Neural crest cell (in vitro differentiated cells): ENCODE measurements around the gene PLVAP. TPM values are rescaled to one million over a fixed set of nuclear protein-coding genes. Genes with fewer than 3 reads are reported as not detected.

Source experiments
- DNase-seq: peaks from one replicate; pipeline ENCODE4 v3.0.0; 2021; ENCODE audit warnings: low read depth, mixed read lengths, low spot score
- H3K27ac Mint-ChIP-seq: one replicate; pipeline ENCODE4 v1.8.0; 2021; ENCODE audit warnings: mild to moderate bottlenecking, mixed read lengths; ENCODE audit not compliant: unreplicated experiment
- H3K27me3 Mint-ChIP-seq: 2 replicates; pipeline ENCODE4 v1.8.0; 2021; ENCODE audit warnings: low read depth, mild to moderate bottlenecking, mixed read lengths
- H3K36me3 Mint-ChIP-seq: 2 replicates; pipeline ENCODE4 v1.8.0; 2021; ENCODE audit warnings: low read depth, mild to moderate bottlenecking, mixed read lengths
- H3K4me1 Mint-ChIP-seq: 2 replicates; pipeline ENCODE4 v1.8.0; 2021; ENCODE audit warnings: mixed read lengths
- H3K4me3 Mint-ChIP-seq: one replicate; pipeline ENCODE4 v1.8.0; 2021; ENCODE audit warnings: mild to moderate bottlenecking, mixed read lengths
- H3K9me3 Mint-ChIP-seq: 2 replicates; pipeline ENCODE4 v1.8.0; 2021; ENCODE audit warnings: mixed read lengths
- CTCF ChIP-seq: fragments of 200-600 bp; sonication (generic); conservative IDR thresholded peaks from 2 replicates; pipeline ENCODE4 v1.5.0; 2021; ENCODE audit warnings: antibody characterized with exemption, mild to moderate bottlenecking
- total RNA-seq: library from RNA; stranded (reverse); gene quantifications from 2 replicates; pipeline ENCODE4 v1.2.1, GENCODE V29; 2021

The PLVAP gene
- total RNA-seq, 1 donor from 2014 or later, result 1.8 TPM

GRCh38 chr19:17311455-17312188 is 65.5 kb downstream of the PLVAP start:
- no peak for TF ChIP-seq CTCF
- Mint-ChIP-seq H3K4me1 (peaks cover 30% of the 10 kb centered on the region), H3K36me3 (no peaks in the 10 kb centered on the region), H3K27me3 (no peaks in the 10 kb centered on the region), H3K9me3 (no peaks in the 10 kb centered on the region), H3K27ac (no peak overlapping the region), H3K4me3 (peak overlapping the region; percentile 77)
- DNase-seq, result no peak

DNA sequence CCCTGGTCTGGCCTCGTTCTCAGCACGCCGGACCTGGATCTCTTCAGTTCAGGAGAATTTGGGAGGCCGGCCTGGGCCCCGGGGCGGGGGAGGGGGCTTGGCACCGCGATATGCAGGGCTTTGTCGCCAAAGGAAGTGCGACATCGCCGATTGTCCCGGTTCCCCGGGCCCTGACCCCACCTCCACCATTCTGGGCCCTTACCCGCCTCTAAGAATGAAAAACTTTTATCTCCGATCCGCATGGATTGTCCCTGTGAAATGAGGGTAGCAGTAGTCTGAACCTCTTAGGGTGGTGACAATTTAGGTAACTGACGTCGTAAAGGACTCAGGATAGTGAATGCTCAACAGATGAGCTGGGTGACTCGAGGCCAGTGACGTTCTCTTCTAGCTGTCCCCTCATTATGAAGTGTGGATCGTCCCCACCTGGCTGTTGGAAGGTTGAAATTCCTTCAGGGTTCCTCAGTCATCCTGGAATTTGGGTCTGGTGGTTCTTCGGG is 67.1 kb downstream of the PLVAP start:
- Mint-ChIP-seq H3K4me3 (peak overlapping the region; percentile 97), H3K9me3 (no peaks in the 10 kb centered on the region), H3K36me3 (no peaks in the 10 kb centered on the region), H3K27me3 (peaks cover 3% of the 10 kb centered on the region), H3K4me1 (peaks cover 43% of the 10 kb centered on the region), H3K27ac (peak overlapping the region; percentile 63)
- no peak for TF ChIP-seq CTCF
- no peak for DNase-seq

DNA sequence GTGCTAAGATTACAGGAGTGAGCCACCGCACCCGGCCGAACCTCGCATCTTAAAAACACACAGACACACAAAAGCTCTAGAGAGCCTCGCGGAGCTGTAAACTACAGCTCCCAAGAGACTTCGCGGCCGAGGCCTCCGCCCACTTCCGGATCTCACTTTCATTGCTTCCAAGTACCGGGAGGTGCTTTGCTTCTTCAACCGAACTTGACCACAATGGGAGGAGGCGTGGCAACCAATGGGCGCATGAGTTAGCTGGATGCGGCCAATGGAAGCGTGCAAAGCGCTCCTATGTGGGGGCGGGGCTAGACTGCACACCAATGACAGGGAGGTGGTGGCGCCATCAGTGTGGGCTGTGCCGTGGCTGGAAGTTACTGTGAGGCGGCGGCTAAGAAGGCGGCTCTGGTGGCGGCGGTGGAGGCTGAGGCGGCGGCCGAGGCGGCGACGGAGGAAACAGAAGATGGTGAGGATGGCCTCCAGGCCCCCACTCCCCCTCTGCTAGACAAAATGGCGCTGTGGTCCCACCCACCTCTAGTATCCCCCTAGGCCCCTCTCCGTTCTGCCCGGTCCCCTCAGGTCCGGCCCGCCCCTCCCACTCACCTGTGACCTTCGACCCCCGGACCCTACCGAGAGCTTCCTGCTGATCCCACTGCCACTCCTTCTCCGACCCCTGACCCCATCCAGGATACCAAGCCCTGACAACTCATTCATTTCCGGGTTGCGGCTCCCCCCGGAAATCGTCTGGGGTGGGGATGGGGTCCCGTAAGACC is 67.8 kb downstream of the PLVAP start, which contains the start of gene DDA1:
Gene DDA1, plus strand, starts transcription at position 366 of the 767 bp plus-strand sequence. Its CDS starts 92 bp downstream, at position 458.
- peak within 1 kb of the TSS; percentile 73 for H3K27ac Mint-ChIP-seq
- peak; percentile 96 for DNase-seq
- peaks cover 3% of the 10 kb centered on the region for H3K27me3 Mint-ChIP-seq
- H3K9me3 Mint-ChIP-seq, result no peaks in the 10 kb centered on the region
- TF ChIP-seq CTCF, result no peak
- H3K4me3 Mint-ChIP-seq, result peak within 1 kb of the TSS; percentile 97
- H3K36me3 Mint-ChIP-seq, result no peaks in the 10 kb centered on the region
- H3K4me1 Mint-ChIP-seq, result peaks cover 47% of the 10 kb centered on the region

DNA sequence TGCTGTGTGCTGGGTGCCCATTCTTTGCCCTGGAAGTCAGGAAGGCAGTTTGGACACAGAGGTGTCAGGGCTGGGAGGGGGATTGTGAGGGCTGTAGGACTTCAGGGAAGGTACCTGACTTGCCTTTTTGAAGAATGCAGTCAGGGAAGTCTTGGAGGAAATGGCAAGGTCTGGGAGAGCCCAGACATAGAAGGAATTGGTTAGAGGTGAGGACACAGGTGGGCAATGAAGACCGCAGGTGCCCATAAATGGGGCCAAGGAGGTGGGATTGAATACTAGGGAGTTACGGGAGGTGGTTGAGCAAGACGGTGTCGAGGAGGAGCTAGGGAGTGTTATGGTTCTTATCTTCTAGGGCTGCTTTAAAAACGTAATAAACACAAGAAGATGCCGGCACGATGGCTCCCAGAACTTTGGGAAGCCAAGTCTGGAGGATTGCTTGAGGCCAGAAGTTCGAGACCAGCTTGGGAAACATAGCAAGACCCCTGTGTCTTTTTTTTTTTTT is 69.2 kb downstream of the PLVAP start:
- Mint-ChIP-seq H3K36me3 (no peaks in the 10 kb centered on the region), H3K27me3 (peaks cover 3% of the 10 kb centered on the region), H3K4me3 (peak overlapping the region; percentile 97), H3K9me3 (no peaks in the 10 kb centered on the region), H3K4me1 (peaks cover 54% of the 10 kb centered on the region), H3K27ac (no peak overlapping the region)
- DNase-seq, result no peak
- TF ChIP-seq CTCF, result no peak

GRCh38 chr19:17306285-17306714 is 70.8 kb downstream of the PLVAP start:
- Mint-ChIP-seq H3K9me3 (no peaks in the 10 kb centered on the region), H3K27me3 (peaks cover 3% of the 10 kb centered on the region), H3K36me3 (no peaks in the 10 kb centered on the region), H3K4me3 (peak overlapping the region; percentile 97), H3K27ac (no peak overlapping the region), H3K4me1 (peaks cover 49% of the 10 kb centered on the region)
- TF ChIP-seq CTCF, result no peak
- no peak for DNase-seq
